ENCODE data around the gene AIFM3.

DNA sequence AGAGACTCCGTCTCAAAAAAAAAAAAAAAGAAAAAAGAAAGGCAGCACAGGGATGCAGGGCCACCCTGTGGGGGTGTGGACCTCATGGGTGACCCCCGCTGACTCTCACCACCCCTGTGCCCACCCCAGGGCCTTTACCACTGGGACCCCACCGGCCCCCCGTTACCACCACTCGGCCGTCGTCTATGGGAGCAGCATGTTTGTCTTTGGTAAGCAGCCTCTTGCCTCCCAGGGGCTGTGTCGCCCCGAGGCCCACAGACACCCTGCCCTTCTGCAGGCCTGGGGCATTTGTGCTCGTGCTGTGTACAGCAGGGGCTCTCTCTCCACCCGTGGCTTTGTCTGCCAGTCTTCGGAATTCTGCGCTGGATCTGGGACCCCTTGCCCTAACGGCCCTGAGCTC lies 20.3 kb downstream of the AIFM3 start:
- TF ChIP-seq, protein P1, sequence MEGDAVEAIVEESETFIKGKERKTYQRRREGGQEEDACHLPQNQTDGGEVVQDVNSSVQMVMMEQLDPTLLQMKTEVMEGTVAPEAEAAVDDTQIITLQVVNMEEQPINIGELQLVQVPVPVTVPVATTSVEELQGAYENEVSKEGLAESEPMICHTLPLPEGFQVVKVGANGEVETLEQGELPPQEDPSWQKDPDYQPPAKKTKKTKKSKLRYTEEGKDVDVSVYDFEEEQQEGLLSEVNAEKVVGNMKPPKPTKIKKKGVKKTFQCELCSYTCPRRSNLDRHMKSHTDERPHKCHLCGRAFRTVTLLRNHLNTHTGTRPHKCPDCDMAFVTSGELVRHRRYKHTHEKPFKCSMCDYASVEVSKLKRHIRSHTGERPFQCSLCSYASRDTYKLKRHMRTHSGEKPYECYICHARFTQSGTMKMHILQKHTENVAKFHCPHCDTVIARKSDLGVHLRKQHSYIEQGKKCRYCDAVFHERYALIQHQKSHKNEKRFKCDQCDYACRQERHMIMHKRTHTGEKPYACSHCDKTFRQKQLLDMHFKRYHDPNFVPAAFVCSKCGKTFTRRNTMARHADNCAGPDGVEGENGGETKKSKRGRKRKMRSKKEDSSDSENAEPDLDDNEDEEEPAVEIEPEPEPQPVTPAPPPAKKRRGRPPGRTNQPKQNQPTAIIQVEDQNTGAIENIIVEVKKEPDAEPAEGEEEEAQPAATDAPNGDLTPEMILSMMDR (IDR thresholded peaks at IDR 0.05) = no peak
- TF ChIP-seq EZH2 (IDR thresholded peaks at IDR 0.05; ENCODE audit: borderline replicate concordance, insufficient read depth, low read depth, low read length, poor library complexity, severe bottlenecking) = no peak
